WERI-Rb-1 (cell line): ENCODE measurements around the gene ZNF692.

Experiments
- DNase-seq: peaks from one replicate; pipeline ENCODE4 v3.0.0-alpha.2; 2020
- H3K27ac ChIP-seq: fragments of 250-450 bp; sonication (Bioruptor Pico); 2 replicates; pipeline ENCODE4 v1.5.1; 2020; ENCODE audit warnings: mild to moderate bottlenecking, moderate library complexity
- H3K27me3 ChIP-seq: fragments of 250-450 bp; sonication (Bioruptor Pico); 2 replicates; pipeline ENCODE4 v1.5.1; 2021; ENCODE audit warnings: mild to moderate bottlenecking, low read depth, moderate library complexity; ENCODE audit not compliant: insufficient read depth, severe bottlenecking
- H3K36me3 ChIP-seq: fragments of 250-450 bp; sonication (Bioruptor Pico); 2 replicates; pipeline ENCODE4 v1.5.1; 2020; ENCODE audit warnings: mild to moderate bottlenecking, moderate library complexity
- H3K4me3 ChIP-seq: 2 replicates; pipeline ENCODE4 v1.5.1; 2011; ENCODE audit warnings: low read depth, mild to moderate bottlenecking, control low read depth, low read length
- H3K9me3 ChIP-seq: fragments of 250-450 bp; sonication (Bioruptor Pico); 2 replicates; pipeline ENCODE4 v1.5.1; 2021; ENCODE audit warnings: mild to moderate bottlenecking, moderate library complexity; ENCODE audit not compliant: severe bottlenecking
- CTCF ChIP-seq: IDR thresholded peaks from 2 replicates; pipeline ENCODE4 v1.5.1; 2011; ENCODE audit warnings: low read depth, mild to moderate bottlenecking, control low read depth, inconsistent platforms, low read length

The ZNF692 gene

GRCh38 chr1:248860007-248860406 lies 1.1 kb upstream of the ZNF692 start:
- no peak overlapping the region for H3K4me3 ChIP-seq
- H3K27me3 ChIP-seq = no peaks in the 10 kb centered on the region
- H3K9me3 ChIP-seq = no peaks in the 10 kb centered on the region
- H3K36me3 ChIP-seq = peaks cover 11% of the 10 kb centered on the region
- no peak overlapping the region for H3K27ac ChIP-seq
- no peak for TF ChIP-seq CTCF
- no peak for DNase-seq

- H3K4me3 ChIP-seq = peak overlapping the region; percentile 71
- DNase-seq = peak; percentile 76
- TF ChIP-seq CTCF = peak; percentile 84
Measured at GRCh38 chr1:248858096-248858890, 592 bp downstream of the ZNF692 start.

GRCh38 chr1:248857749-248858095 lies 1.2 kb downstream of the ZNF692 start:
- Histone ChIP-seq H3K27ac (peak overlapping the region; percentile 93), H3K9me3 (no peaks in the 10 kb centered on the region), H3K27me3 (no peaks in the 10 kb centered on the region), H3K4me3 (peak overlapping the region; percentile 71), H3K36me3 (peaks cover 33% of the 10 kb centered on the region)
- TF ChIP-seq CTCF = no peak
- DNase-seq = no peak

More at GRCh38 chr1:248858096-248858890, 592 bp downstream of the ZNF692 start:
- no peaks in the 10 kb centered on the region for H3K27me3 ChIP-seq
- H3K36me3 ChIP-seq = peaks cover 28% of the 10 kb centered on the region
- H3K27ac ChIP-seq = peak overlapping the region; percentile 93
- H3K9me3 ChIP-seq = no peaks in the 10 kb centered on the region

- H3K27ac ChIP-seq = peak overlapping the region; percentile 93
- H3K27me3 ChIP-seq = no peaks in the 10 kb centered on the region
- H3K4me3 ChIP-seq = peak overlapping the region; percentile 71
- no peaks in the 10 kb centered on the region for H3K9me3 ChIP-seq
- H3K36me3 ChIP-seq = peaks cover 35% of the 10 kb centered on the region
- TF ChIP-seq CTCF = no peak
- no peak for DNase-seq
Measured at GRCh38 chr1:248857201-248857600, 1.7 kb downstream of the ZNF692 start.

- no peak overlapping the region for H3K4me3 ChIP-seq
- peaks cover 45% of the 10 kb centered on the region for H3K36me3 ChIP-seq
Measured at GRCh38 chr1:248856176-248856575, 2.7 kb downstream of the ZNF692 start.

More at GRCh38 chr1:248856176-248856575, 2.7 kb downstream of the ZNF692 start:
- Histone ChIP-seq H3K27ac (no peak overlapping the region), H3K9me3 (no peaks in the 10 kb centered on the region), H3K27me3 (no peaks in the 10 kb centered on the region)
- TF ChIP-seq CTCF = no peak
- DNase-seq = no peak
